ENCODE results near the gene TMEM132A.

The TMEM132A gene

DNA sequence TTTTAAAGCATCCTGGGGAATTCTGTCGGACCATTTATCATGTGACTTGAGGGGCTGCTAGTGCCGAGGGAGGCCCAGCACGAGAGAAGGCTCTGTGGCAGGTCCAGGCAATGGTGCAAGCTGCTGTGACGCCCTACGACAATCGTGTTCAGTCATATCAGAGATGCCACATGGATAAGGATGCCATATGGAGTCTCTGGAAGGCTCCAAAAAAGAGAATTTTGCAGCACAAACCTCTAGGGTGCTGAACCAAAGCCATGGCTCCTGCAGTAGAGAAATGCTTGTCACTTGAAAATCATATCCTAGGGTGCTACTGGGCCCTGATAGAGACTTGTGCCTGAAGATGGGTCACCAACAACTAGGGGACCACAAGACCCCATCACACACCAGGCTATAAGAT, 40.5 kb downstream of the TMEM132A start:
- no peak overlapping the region for H3K4me3 ChIP-seq (ENCODE audit: low read length)
- DNase-seq (ENCODE audit: low read depth): no peak
- TF ChIP-seq, protein P1, sequence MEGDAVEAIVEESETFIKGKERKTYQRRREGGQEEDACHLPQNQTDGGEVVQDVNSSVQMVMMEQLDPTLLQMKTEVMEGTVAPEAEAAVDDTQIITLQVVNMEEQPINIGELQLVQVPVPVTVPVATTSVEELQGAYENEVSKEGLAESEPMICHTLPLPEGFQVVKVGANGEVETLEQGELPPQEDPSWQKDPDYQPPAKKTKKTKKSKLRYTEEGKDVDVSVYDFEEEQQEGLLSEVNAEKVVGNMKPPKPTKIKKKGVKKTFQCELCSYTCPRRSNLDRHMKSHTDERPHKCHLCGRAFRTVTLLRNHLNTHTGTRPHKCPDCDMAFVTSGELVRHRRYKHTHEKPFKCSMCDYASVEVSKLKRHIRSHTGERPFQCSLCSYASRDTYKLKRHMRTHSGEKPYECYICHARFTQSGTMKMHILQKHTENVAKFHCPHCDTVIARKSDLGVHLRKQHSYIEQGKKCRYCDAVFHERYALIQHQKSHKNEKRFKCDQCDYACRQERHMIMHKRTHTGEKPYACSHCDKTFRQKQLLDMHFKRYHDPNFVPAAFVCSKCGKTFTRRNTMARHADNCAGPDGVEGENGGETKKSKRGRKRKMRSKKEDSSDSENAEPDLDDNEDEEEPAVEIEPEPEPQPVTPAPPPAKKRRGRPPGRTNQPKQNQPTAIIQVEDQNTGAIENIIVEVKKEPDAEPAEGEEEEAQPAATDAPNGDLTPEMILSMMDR (IDR thresholded peaks at IDR 0.05; ENCODE audit: insufficient read depth, low read depth, low read length, missing control alignments): no peak

DNA sequence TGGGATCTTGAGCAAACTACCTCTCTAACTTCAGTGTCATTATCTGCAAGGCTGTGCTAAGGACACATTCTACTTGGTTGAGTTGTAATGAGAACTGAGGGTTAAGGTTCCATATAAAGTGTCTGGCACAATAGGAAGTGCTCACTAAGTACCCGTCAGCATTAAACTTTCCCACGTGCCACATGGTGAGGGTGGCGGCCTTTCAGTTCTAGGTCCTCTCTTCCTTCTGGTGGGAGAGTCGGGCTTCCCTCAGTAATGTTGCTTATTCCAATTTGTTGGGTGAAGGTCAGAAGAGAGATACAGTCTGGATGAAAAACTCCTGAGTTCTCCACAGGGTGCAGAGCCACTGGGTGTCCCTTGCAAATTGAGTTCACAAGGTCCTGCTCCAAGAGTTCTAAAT, 42.6 kb downstream of the TMEM132A start:
- no peak for DNase-seq (ENCODE audit: low read depth)
- H3K4me3 ChIP-seq (ENCODE audit: low read length): no peak overlapping the region
- TF ChIP-seq, protein P1 (IDR thresholded peaks at IDR 0.05; ENCODE audit: insufficient read depth, low read depth, low read length, missing control alignments): no peak

DNA sequence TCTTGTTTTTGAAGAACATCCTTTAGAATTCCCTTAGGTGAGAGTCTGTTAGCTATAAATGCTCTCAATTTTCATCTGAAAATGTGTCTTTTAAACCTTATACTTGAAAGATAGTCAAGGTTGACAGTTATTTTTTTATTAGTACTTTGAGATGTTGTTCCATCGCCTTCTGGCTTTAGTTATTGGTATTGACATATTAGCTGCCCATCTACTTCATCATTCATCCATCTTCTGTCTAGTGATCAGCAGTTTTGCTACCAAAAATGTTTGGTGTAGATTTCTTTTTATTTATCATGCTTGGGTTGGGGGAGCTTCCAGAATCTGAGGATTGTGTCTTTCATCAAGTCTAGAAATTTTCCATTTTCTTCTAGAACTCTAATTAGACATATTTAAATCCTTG, 44.0 kb downstream of the TMEM132A start:
- H3K4me3 ChIP-seq (ENCODE audit: low read length): no peak overlapping the region
- TF ChIP-seq, protein P1 (IDR thresholded peaks at IDR 0.05; ENCODE audit: insufficient read depth, low read depth, low read length, missing control alignments): no peak
- DNase-seq (ENCODE audit: low read depth): no peak

DNA sequence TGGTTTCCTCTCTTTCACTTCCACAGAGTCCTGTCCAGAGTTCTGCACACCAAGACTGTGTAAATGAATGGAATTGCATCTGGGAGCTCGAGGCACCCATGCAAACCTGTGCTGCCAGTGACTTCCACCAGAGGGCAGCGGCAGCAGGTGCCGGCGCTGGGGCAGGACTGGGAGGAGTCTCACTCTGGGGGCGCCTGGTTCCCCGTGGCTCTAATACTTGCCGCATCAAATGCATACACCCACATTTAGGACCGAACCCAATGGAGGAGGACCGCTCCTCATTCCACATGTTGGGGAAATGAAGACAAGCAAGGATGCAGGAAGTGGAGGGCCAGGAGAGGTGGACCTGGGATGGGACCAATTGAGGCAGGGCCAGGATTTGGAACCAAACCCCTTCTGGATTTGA, 46.1 kb downstream of the TMEM132A start:
- peak; percentile 63 for DNase-seq (ENCODE audit: low read depth)
- no peak overlapping the region for H3K4me3 ChIP-seq (ENCODE audit: low read length)
- TF ChIP-seq, protein P1 (IDR thresholded peaks at IDR 0.05; ENCODE audit: insufficient read depth, low read depth, low read length, missing control alignments): peak; percentile 84

DNA sequence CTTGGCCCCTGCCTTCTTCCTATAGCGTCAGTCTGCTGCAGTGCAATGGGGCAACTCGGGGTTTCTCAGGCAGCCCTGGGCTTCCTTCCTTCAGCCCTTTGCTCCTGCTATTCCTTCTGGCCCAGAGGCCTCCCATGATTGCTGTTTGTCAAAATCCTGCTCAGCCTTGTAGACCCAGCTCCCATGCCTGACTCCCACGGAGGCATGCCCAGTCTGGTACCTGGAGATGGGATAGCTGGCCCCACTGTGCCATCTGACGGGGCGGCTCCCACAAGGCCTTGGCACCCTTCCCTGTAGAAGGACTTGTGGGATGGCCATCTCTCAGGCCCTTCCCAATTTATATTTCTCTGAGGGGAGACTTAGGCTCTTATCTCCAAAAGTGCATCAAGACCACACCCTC, 46.6 kb downstream of the TMEM132A start:
- TF ChIP-seq, protein P1 (IDR thresholded peaks at IDR 0.05; ENCODE audit: insufficient read depth, low read depth, low read length, missing control alignments): no peak
- H3K4me3 ChIP-seq (ENCODE audit: low read length): no peak overlapping the region

DNA sequence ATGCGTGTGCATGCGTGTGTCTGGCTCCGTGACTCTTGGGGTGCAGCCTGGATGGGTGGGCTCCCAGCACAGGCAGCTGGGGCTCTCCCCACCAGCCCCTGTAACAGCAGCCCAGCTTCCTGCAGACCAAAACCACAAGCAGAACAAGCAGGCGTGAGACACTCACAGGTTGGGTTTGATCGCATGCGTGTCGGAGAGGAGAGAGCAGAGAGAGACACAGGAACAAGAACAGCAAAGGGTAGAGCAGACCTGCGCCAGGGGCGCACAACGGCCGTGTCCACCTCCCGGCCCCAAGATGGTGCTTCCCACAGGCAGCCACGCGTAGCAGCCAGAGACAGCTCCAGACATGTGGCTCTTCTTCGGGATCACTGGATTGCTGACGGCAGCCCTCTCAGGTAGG, 47.3 kb downstream of the TMEM132A start, which contains the start of gene CD6:
Gene CD6 (plus strand): TSS at position 161 of the 400 bp plus-strand sequence. CDS start 186 bp downstream, at position 347.
- TF ChIP-seq, protein P1 (IDR thresholded peaks at IDR 0.05; ENCODE audit: insufficient read depth, low read depth, low read length, missing control alignments): no peak
- DNase-seq (ENCODE audit: low read depth): no peak
- H3K4me3 ChIP-seq (ENCODE audit: low read length): no peak within 1 kb of the TSS

More for the DNA sequence above, 46.6 kb downstream of the TMEM132A start:
- DNase-seq (ENCODE audit: low read depth): no peak

Measured in epithelial cell of esophagus (primary cell).